H1 (cell line): ENCODE measurements around the gene CTPS2. TPM values are rescaled to one million over a fixed set of nuclear protein-coding genes. Genes with fewer than 3 reads are reported as not detected.

Source experiments
- CTCF ChIA-PET: fragments of 300-600 bp; sonication (Branson Sonifier 250); formaldehyde crosslinking; loops from one replicate; lab custom pipeline; 2021; ENCODE audit not compliant: partially characterized antibody; lab: Charles Lee
- POLR2A ChIA-PET: fragments of 300-600 bp; sonication (Branson Sonifier 250); formaldehyde crosslinking; loops from one replicate; lab custom pipeline; 2021; ENCODE audit warnings: inconsistent platforms; ENCODE audit not compliant: partially characterized antibody; lab: Charles Lee
- DNase-seq, 2 experiments: peaks; one replicate each; pipeline versions ENCODE4 v3.0.0 to v3.0.0-alpha.2; 2010 to 2022; ENCODE audit warnings: low spot score in 2 of 2, low read depth in 1 of 2, mixed read lengths in 1 of 2
- FAIRE-seq: peaks from 2 replicates; lab custom pipeline; 2011; peaks lifted over from hg19 to GRCh38; lab: Jason Lieb, UNC
- H2AFZ ChIP-seq: 2 replicates; pipeline ENCODE4 v1.8.1; 2012; ENCODE audit warnings: low read length, inconsistent platforms
- H2AK5ac ChIP-seq: 2 replicates; pipeline ENCODE4 v1.6.1; 2013; ENCODE audit warnings: low read depth, low read length
- H2BK120ac ChIP-seq: replicated peaks from 2 replicates; pipeline ENCODE3; 2013; ENCODE audit warnings: low read depth, low read length, inconsistent platforms
- H2BK12ac ChIP-seq: 2 replicates; pipeline ENCODE4 v1.6.1; 2013; ENCODE audit warnings: low read depth, low read length
- H2BK15ac ChIP-seq: 2 replicates; pipeline ENCODE4 v1.6.1; 2013; ENCODE audit warnings: low read length
- H2BK20ac ChIP-seq: 2 replicates; pipeline ENCODE4 v1.6.1; 2013; ENCODE audit warnings: low read length
- H2BK5ac ChIP-seq: 2 replicates; pipeline ENCODE4 v1.6.1; 2013; ENCODE audit warnings: low read depth, low read length
- H3K14ac ChIP-seq: 2 replicates; pipeline ENCODE4 v1.6.1; 2013; ENCODE audit warnings: inconsistent platforms; ENCODE audit not compliant: insufficient read length
- H3K18ac ChIP-seq: 2 replicates; pipeline ENCODE4 v1.6.1; 2013; ENCODE audit warnings: low read length; ENCODE audit errors: extremely low read depth
- H3K23ac ChIP-seq: 2 replicates; pipeline ENCODE4 v1.6.1; 2013; ENCODE audit warnings: inconsistent platforms; ENCODE audit not compliant: insufficient read length
- H3K23me2 ChIP-seq: 2 replicates; pipeline ENCODE4 v1.6.1; 2013; ENCODE audit warnings: low read depth, low read length
- H3K27ac ChIP-seq: 2 replicates; pipeline ENCODE4 v1.6.1; 2011; ENCODE audit warnings: low read depth, low read length, inconsistent platforms
- H3K27me3 ChIP-seq, 4 experiments: replicated peaks in 1 of 4; 1 replicate in 1 of 4; 2 replicates in 3 of 4; pipeline versions ENCODE4 v1.6.1 to v1.8.1; 2011 to 2013; ENCODE audit warnings: low read length in 3 of 4, mild to moderate bottlenecking in 3 of 4, inconsistent platforms in 2 of 4, mixed read lengths in 2 of 4, moderate library complexity in 1 of 4; ENCODE audit not compliant: control insufficient read depth in 3 of 4, insufficient read depth in 3 of 4; ENCODE audit errors: extremely low read depth in 1 of 4
- H3K36me3 ChIP-seq, 4 experiments: 2 replicates each; pipeline versions ENCODE4 v1.6.1 to v1.8.1; 2011 to 2013; ENCODE audit warnings: mild to moderate bottlenecking in 4 of 4, low read length in 3 of 4, moderate library complexity in 2 of 4, control low read depth in 1 of 4, inconsistent platforms in 1 of 4; ENCODE audit not compliant: insufficient read depth in 4 of 4, control insufficient read depth in 2 of 4
- H3K4ac ChIP-seq: replicated peaks from 2 replicates; pipeline ENCODE3; 2013; ENCODE audit warnings: low read length, low read depth, mixed read lengths, inconsistent platforms; ENCODE audit not compliant: insufficient read length
- H3K4me1 ChIP-seq, 4 experiments: replicated peaks in 1 of 4; 1 replicate in 1 of 4; 2 replicates in 3 of 4; pipeline versions ENCODE4 v1.6.1 to v1.8.1; 2011 to 2013; ENCODE audit warnings: low read length in 3 of 4, inconsistent platforms in 2 of 4, mixed read lengths in 1 of 4; ENCODE audit not compliant: insufficient read depth in 4 of 4, control insufficient read depth in 3 of 4
- H3K4me2 ChIP-seq, 2 experiments: 2 replicates each; pipeline versions ENCODE4 v1.6.1 to v1.8.1; 2011 to 2013; ENCODE audit warnings: low read depth in 2 of 2, low read length in 2 of 2, control low read depth in 1 of 2, inconsistent platforms in 1 of 2, mild to moderate bottlenecking in 1 of 2; ENCODE audit not compliant: insufficient read depth in 1 of 2
- H3K4me3 ChIP-seq, 4 experiments: fragments of 200-600, 300-600 bp in 1 of 4; sonication (generic), shearing (Covaris generic), sonication (Bioruptor Twin) in 1 of 4; 2 replicates each; pipeline versions ENCODE4 v1.5.1 to v1.8.1; 2011 to 2016; ENCODE audit warnings: low read length in 4 of 4, low read depth in 3 of 4, control low read depth in 2 of 4, inconsistent platforms in 2 of 4, mild to moderate bottlenecking in 2 of 4, mixed read lengths in 1 of 4, moderate library complexity in 1 of 4; ENCODE audit not compliant: insufficient read depth in 2 of 4; ENCODE audit errors: extremely low read depth in 1 of 4
- H3K56ac ChIP-seq: replicated peaks from 2 replicates; pipeline ENCODE3; 2013; ENCODE audit warnings: low read depth, mild to moderate bottlenecking, mixed read lengths, low read length, inconsistent platforms; ENCODE audit not compliant: insufficient read length
- H3K79me1 ChIP-seq: 2 replicates; pipeline ENCODE4 v1.6.1; 2013; ENCODE audit warnings: low read depth, low read length, control low read depth
- H3K79me2 ChIP-seq, 2 experiments: 2 replicates each; pipeline versions ENCODE4 v1.6.1 to v1.8.1; 2012 to 2013; ENCODE audit warnings: low read length in 2 of 2, mild to moderate bottlenecking in 2 of 2, inconsistent platforms in 1 of 2; ENCODE audit not compliant: insufficient read depth in 2 of 2, control insufficient read depth in 1 of 2
- H3K9ac ChIP-seq, 4 experiments: replicated peaks in 1 of 4; 1 replicate in 1 of 4; 2 replicates in 3 of 4; pipeline versions ENCODE4 v1.6.1 to v1.8.1; 2011 to 2013; ENCODE audit warnings: low read depth in 3 of 4, low read length in 3 of 4, control low read depth in 2 of 4, mild to moderate bottlenecking in 2 of 4, moderate library complexity in 2 of 4, inconsistent platforms in 1 of 4; ENCODE audit errors: extremely low read depth in 1 of 4
- H3K9me3 ChIP-seq, 2 experiments: 2 replicates each; pipeline versions ENCODE4 v1.6.1 to v1.8.1; 2012 to 2013; ENCODE audit warnings: mild to moderate bottlenecking in 2 of 2, moderate library complexity in 2 of 2, control low read depth in 1 of 2, inconsistent platforms in 1 of 2, low read depth in 1 of 2, low read length in 1 of 2, mixed read lengths in 1 of 2; ENCODE audit not compliant: insufficient read depth in 2 of 2
- H4K20me1 ChIP-seq, 2 experiments: replicated peaks in 1 of 2; 2 replicates each; pipeline versions ENCODE3 to v1.8.1; 2011 to 2013; ENCODE audit warnings: inconsistent platforms in 2 of 2, low read length in 2 of 2, mild to moderate bottlenecking in 1 of 2; ENCODE audit not compliant: insufficient read depth in 2 of 2, control insufficient read depth in 1 of 2
- H4K5ac ChIP-seq: 2 replicates; pipeline ENCODE4 v1.6.1; 2013; ENCODE audit warnings: low read length, low read depth, mixed read lengths, inconsistent platforms; ENCODE audit not compliant: insufficient read length
- H4K8ac ChIP-seq: 2 replicates; pipeline ENCODE4 v1.8.0; 2013; ENCODE audit warnings: mild to moderate bottlenecking, moderate library complexity, low read length, inconsistent platforms; ENCODE audit not compliant: insufficient read depth; ENCODE audit errors: extremely low read depth
- H4K91ac ChIP-seq: replicated peaks from 2 replicates; pipeline ENCODE3; 2013; ENCODE audit warnings: low read length, mixed read lengths, inconsistent platforms; ENCODE audit not compliant: insufficient read length
- BCL11A ChIP-seq, 2 experiments: IDR thresholded peaks; one replicate each; pipeline ENCODE4 v1.6.1; 2011; ENCODE audit warnings: low read depth in 2 of 2, low read length in 2 of 2, mild to moderate bottlenecking in 2 of 2
- CEBPB ChIP-seq: IDR thresholded peaks from 2 replicates; pipeline ENCODE4 v1.6.1; 2012; ENCODE audit warnings: low read depth, low read length
- CHD2 ChIP-seq: IDR thresholded peaks from 2 replicates; pipeline ENCODE4 v1.6.1; 2012; ENCODE audit warnings: low read length, improper control_type of control experiment
- EZH2 ChIP-seq: fragments of 200-600 bp; sonication (generic); IDR thresholded peaks from 2 replicates; pipeline ENCODE4 v1.7.1; 2012; ENCODE audit warnings: low read depth, mild to moderate bottlenecking, moderate library complexity, low read length, inconsistent platforms; ENCODE audit not compliant: severe bottlenecking
- GABPA ChIP-seq: IDR thresholded peaks from 2 replicates; pipeline ENCODE4 v1.6.1; 2011; ENCODE audit warnings: mild to moderate bottlenecking, low read length, moderate library complexity, borderline replicate concordance; ENCODE audit not compliant: insufficient read depth
- KDM5A ChIP-seq: fragments of 200-600 bp; IDR thresholded peaks from 2 replicates; pipeline ENCODE4 v1.7.1; 2012; ENCODE audit warnings: mild to moderate bottlenecking, low read length, inconsistent platforms, mixed read lengths
- MAFK ChIP-seq: IDR thresholded peaks from 2 replicates; pipeline ENCODE4 v1.6.1; 2012; ENCODE audit warnings: low read depth, mild to moderate bottlenecking, improper control_type of control experiment, low read length
- NRF1 ChIP-seq: IDR thresholded peaks from 2 replicates; pipeline ENCODE4 v1.6.1; 2011; ENCODE audit warnings: mild to moderate bottlenecking, low read depth, low read length, improper control_type of control experiment
- PHF8 ChIP-seq: fragments of 200-600 bp; sonication (generic); conservative IDR thresholded peaks from 2 replicates; pipeline ENCODE4 v1.7.1; 2012; ENCODE audit warnings: low read depth, mild to moderate bottlenecking, inconsistent platforms, low read length, moderate library complexity
- SIX5 ChIP-seq: IDR thresholded peaks from 2 replicates; pipeline ENCODE4 v1.6.1; 2011; ENCODE audit warnings: mild to moderate bottlenecking, low read depth, low read length
- WGBS, 2 experiments: shearing (Covaris generic) in 1 of 2; methylation state at CpG; one replicate each; pipeline versions ENCODE4 v1.1.6 to v1.1.7; 2013 to 2015; ENCODE audit warnings: low lambda C conversion rate in 2 of 2, mixed read lengths in 2 of 2, inconsistent platforms in 1 of 2, low coverage in 1 of 2, missing lambda C conversion rate in 1 of 2; ENCODE audit not compliant: insufficient replicate concordance in 2 of 2, insufficient coverage in 1 of 2, insufficient read length in 1 of 2; ENCODE audit errors: extremely low coverage in 1 of 2, missing lambda C conversion rate in 1 of 2; 5-methylcytosine and 5-hydroxymethylcytosine counted together
- polyA plus RNA-seq, 7 experiments: library from polyadenylated mRNA; depleted of rRNA in 3 of 7; stranded (reverse) in 5 of 7; unstranded in 2 of 7; fragments of >200 nt in 5 of 7; fragments of 200-250 nt in 2 of 7; gene quantifications; 1 replicate in 5 of 7; 2 replicates in 1 of 7; 4 replicates in 1 of 7; pipeline versions ENCODE4 v1.2.1 to v1.2.3, GENCODE V29; 2011 to 2013; ENCODE audit warnings: missing spikeins in 2 of 7, mixed read lengths in 2 of 7
- total RNA-seq: library from RNA; stranded (reverse); fragmentation: NEBNext Ultra II Directional; extraction: Animal tissue kit (Norgen Biotek cat#: 25700); gene quantifications from 2 replicates; pipeline ENCODE4 v1.2.1, GENCODE V29; 2021
- TF ChIP-seq, protein P1 (sequence below): IDR thresholded peaks from 2 replicates; pipeline ENCODE4 v1.6.1; 2012; ENCODE audit warnings: inconsistent platforms
- TF ChIP-seq, protein P2 (sequence below): IDR thresholded peaks from 2 replicates; pipeline ENCODE4 v1.6.1; 2011; ENCODE audit warnings: low read depth, mild to moderate bottlenecking, low read length; ENCODE audit not compliant: insufficient read depth

The CTPS2 gene
- total and polyA plus RNA-seq, 2 of the 8 experiments (the other 6 are each of a cell fraction or from before 2014, with no cell fraction given) = 17.1 to 34.0 TPM

DNA sequence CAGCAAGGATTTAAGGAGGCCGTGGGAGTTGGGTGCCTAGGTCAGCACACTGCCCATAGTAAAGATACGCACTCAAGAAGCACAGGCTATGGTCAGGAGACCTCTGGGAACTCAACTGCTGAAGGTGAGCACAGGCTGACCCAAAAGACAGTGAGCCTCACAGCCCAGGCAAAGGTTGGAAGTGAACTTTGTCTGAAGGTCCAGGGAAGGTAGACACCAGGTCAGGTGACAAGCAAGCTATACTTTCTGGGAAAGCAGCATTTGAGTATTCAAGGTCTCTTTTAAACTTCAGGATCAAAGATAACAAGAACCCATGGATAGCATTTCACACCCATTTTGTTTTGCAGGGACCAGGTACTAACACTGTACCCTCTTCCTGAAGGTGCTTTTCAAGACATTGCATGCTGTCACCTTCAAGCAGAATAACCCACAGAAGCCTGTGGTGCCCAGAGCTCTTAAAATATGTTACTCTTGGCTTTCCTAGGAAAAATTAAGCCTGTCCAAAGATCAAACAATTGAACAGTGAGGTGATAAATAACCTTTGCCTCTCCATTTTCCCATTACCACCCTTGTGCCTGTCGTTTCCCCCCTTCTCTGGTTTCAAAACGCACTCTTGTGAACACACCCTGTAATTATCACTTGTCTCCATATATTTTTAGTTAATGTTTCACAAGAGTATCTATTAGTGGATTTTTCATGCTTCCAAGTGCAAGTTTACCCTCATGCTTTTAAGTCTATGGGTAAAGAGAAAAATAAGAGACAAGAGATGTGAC lies 65.9 kb downstream of the CTPS2 start:
- no peak overlapping the region for H3K56ac ChIP-seq
- no peak overlapping the region for H2BK15ac ChIP-seq
- no peak overlapping the region for H3K4ac ChIP-seq
- POLR2A ChIA-PET = no interaction called here
- no peaks in the 10 kb centered on the region for H3K79me1 ChIP-seq
- H3K18ac ChIP-seq = no peak overlapping the region
- H3K27me3 ChIP-seq = no peaks in the 10 kb centered on the region
- no peak overlapping the region for H3K23ac ChIP-seq
- H2BK120ac ChIP-seq = no peak overlapping the region
- H2AK5ac ChIP-seq = no peak overlapping the region
- CTCF ChIA-PET = no interaction called here
- H3K9me3 ChIP-seq = peaks cover 3 to 6% of the 10 kb centered on the region in 2 experiments; a peak in 1 of 4 replicates
- no peak overlapping the region for H2BK20ac ChIP-seq
- no peak overlapping the region for H3K4me3 ChIP-seq
- no peak overlapping the region for H3K9ac ChIP-seq
- H3K27ac ChIP-seq = no peak overlapping the region
- no peak overlapping the region for H2BK5ac ChIP-seq
- H2AFZ ChIP-seq = no peak overlapping the region
- H2BK12ac ChIP-seq = no peak overlapping the region
- H3K36me3 ChIP-seq = peaks cover 0 to 11% (median 5%) of the 10 kb centered on the region in 4 experiments; a peak in 3 of 8 replicates
- H4K5ac ChIP-seq = peak overlapping the region; percentile 24
- no peak for DNase-seq
- H3K14ac ChIP-seq = no peak overlapping the region
- 92% methylated on average over 3 of the region's 4 CpGs; no CpG with 5 or more reads in 1 of the 2 experiments for WGBS, 2 experiments
- 0 out of 7 replicates have a peak, but pooled peaks cover 0 to 3% (median 0%) of the 10 kb centered on the region in 4 experiments for H3K4me1 ChIP-seq
- no peaks in the 10 kb centered on the region for H4K20me1 ChIP-seq
- no peaks in the 10 kb centered on the region for H3K79me2 ChIP-seq
- no peak for FAIRE-seq
- H4K8ac ChIP-seq = no peak overlapping the region
- no peaks in the 10 kb centered on the region for H3K23me2 ChIP-seq
- H3K4me2 ChIP-seq = no peak overlapping the region
- H4K91ac ChIP-seq = no peak overlapping the region
- TF ChIP-seq NRF1 (no peak), PHF8 (no peak), CEBPB (no peak), BCL11A (IDR thresholded peaks at IDR 0.05; ENCODE audit: low read depth in 2 of 2, low read length in 2 of 2) (no peak), MAFK (no peak), GABPA (no peak), CHD2 (no peak), EZH2 (no peak), SIX5 (no peak), KDM5A (no peak)
- TF ChIP-seq, protein P1, sequence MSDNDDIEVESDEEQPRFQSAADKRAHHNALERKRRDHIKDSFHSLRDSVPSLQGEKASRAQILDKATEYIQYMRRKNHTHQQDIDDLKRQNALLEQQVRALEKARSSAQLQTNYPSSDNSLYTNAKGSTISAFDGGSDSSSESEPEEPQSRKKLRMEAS = no peak
- TF ChIP-seq, protein P2, sequence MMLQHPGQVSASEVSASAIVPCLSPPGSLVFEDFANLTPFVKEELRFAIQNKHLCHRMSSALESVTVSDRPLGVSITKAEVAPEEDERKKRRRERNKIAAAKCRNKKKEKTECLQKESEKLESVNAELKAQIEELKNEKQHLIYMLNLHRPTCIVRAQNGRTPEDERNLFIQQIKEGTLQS = no peak
